Ovary (tissue), 9 donors: ENCODE results near the gene CDH23. TPM values are rescaled to one million over a fixed set of nuclear protein-coding genes. Genes with fewer than 3 reads are reported as not detected.

Experiments
- DNase-seq, 5 donors: peaks; one replicate each; pipeline ENCODE4 v3.0.0-alpha.2; 2019 to 2020
- H3K27ac ChIP-seq, 2 donors: fragments of 200-600 bp; one replicate each; pipeline versions ENCODE4 v1.5.1 to v1.8.0; 2019 to 2022
- H3K27me3 ChIP-seq: fragments of 200-600 bp; one replicate; pipeline ENCODE4 v1.8.0; 2022
- H3K36me3 ChIP-seq: fragments of 200-600 bp; sonication (generic); one replicate; pipeline ENCODE4 v1.5.1; 2019
- H3K4me1 ChIP-seq: one replicate; pipeline ENCODE4 v1.8.1; 2013; ENCODE audit warnings: mild to moderate bottlenecking, moderate library complexity; ENCODE audit not compliant: insufficient read depth
- H3K4me3 ChIP-seq: fragments of 200-600 bp; sonication (generic); one replicate; pipeline ENCODE4 v1.5.1; 2017
- H3K9me3 ChIP-seq, 2 donors: fragments of 200-600 bp in 1 of 2; sonication (generic) in 1 of 2; one replicate each; pipeline versions ENCODE4 v1.5.1 to v1.8.1; 2013 to 2019; ENCODE audit warnings: mild to moderate bottlenecking in 1 of 2, moderate library complexity in 1 of 2
- CTCF ChIP-seq, 3 donors: fragments of 450-650 bp in 2 of 3; fragments of 200-600 bp in 1 of 3; IDR thresholded peaks; one replicate each; pipeline versions ENCODE4 v1.5.1 to v1.8.0; 2016 to 2022; ENCODE audit warnings: antibody characterized with exemption in 3 of 3, mild to moderate bottlenecking in 1 of 3
- EP300 ChIP-seq: sonication (generic); formaldehyde crosslinking; IDR thresholded peaks from one replicate; pipeline ENCODE4 v1.6.1; 2017; ENCODE audit warnings: antibody characterized with exemption
- POLR2A ChIP-seq: fragments of 450-650 bp; IDR thresholded peaks from one replicate; pipeline ENCODE4 v1.6.1; 2017; ENCODE audit warnings: antibody characterized with exemption, mild to moderate bottlenecking, moderate library complexity
- WGBS, 3 donors: extraction: QIAGEN DNeasy Blood & Tissue Kit in 1 of 3; methylation state at CpG; one replicate each; pipeline versions ENCODE4 v1.1.5 to v1.1.7; 2013 to 2017; 5-methylcytosine and 5-hydroxymethylcytosine counted together
- intact Hi-C, 4 donors: fragments of 100-400 bp; cut with DNase I; formaldehyde crosslinking; loops; one replicate each; pipeline versions ENCODE4 v1.11.0 to v1.15.1; 2022 to 2023
- polyA plus RNA-seq, 2 donors: library from polyadenylated mRNA; stranded (reverse); fragments of 200-250 nt in 1 of 2; fragments of 350-450 nt in 1 of 2; fragmentation: Illumina TruSeq in 1 of 2; extraction: RNeasy Lipid Tissue Mini Kit (QIAGEN cat#74804) in 1 of 2; gene quantifications; one replicate each; pipeline ENCODE4 v1.2.3, GENCODE V29; 2013 to 2014
- total RNA-seq, 7 donors: library from RNA; depleted of rRNA in 2 of 7; stranded (reverse); fragments of >200 nt in 2 of 7; fragmentation: NEBNext Ultra II Directional in 3 of 7; extraction: Animal tissue kit (Norgen Biotek cat#: 25700) in 3 of 7; gene quantifications; one replicate each; pipeline versions ENCODE4 v1.1.0 to v1.2.4, GENCODE V29; 2016 to 2023
- donor health status: DM: no; HTN: no; CAD: no; lungs with moderate emphysema.
- donor health status: DM: no; HTN: no; CAD: no.
- donor health status: Bipolar disorder and iron deficiency.
- donor health status: DM: yes; HTN: yes; CAD: no.
- donor health status: DM: no; HTN: no; CAD: no.
- donor health status: DM: yes; HTN: yes; CAD: no.

Gene CDH23
- total and polyA plus RNA-seq, 9 donors = 7.5 to 108 (median 39.1) TPM

DNA sequence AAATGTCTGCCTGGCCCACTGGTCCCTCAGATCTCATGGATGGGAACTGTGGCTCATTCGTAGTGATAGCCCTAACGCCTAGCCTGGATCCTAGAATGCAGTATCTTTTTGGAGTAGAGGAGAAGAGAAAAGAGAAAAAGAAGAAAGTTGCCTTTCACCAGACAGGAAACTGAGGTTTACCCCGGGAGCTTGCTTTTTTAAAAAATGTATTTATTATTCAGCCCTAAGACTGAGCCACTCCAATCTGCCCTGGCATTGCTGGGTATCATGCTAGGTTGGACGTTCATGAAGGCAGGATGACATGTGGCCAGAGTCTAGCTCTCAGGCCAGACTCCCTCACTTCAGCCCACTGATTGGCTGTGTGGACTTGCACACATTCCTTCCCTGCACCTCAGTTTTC, 344.3 kb downstream of the CDH23 start:
- no peaks in the 10 kb centered on the region for H3K9me3 ChIP-seq
- H3K27me3 ChIP-seq = no peaks in the 10 kb centered on the region
- WGBS, 3 donors = 66 to 84% (median 69%) methylated on average over 4 of the region's 4 CpGs
- no peak overlapping the region for H3K27ac ChIP-seq
- H3K4me1 ChIP-seq = peaks cover 10% of the 10 kb centered on the region
- TF ChIP-seq CTCF (IDR thresholded peaks at IDR 0.05) (no peak), EP300 (no peak), POLR2A (no peak)
- no peaks in the 10 kb centered on the region for H3K36me3 ChIP-seq
- no peak overlapping the region for H3K4me3 ChIP-seq
- intact Hi-C loops = no loop called here
- DNase-seq = no peak

DNA sequence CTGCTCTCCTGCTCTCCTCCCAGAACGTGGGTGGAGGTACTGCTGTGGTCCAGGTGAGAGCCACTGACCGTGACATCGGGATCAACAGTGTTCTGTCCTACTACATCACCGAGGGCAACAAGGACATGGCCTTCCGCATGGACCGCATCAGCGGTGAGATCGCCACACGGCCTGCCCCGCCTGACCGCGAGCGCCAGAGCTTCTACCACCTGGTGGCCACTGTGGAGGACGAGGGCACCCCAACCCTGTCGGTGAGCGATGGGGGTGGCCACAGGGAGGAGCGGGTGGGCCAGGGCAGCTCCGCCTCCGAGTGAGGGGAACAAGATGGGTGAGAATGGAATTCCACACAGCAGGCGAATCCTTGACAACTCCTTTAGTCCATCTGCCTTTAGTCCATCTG, 345.0 kb downstream of the CDH23 start:
- H3K4me3 ChIP-seq = no peak overlapping the region
- no peaks in the 10 kb centered on the region for H3K36me3 ChIP-seq
- intact Hi-C loops = no loop called here
- DNase-seq = peak in 1 of 5 donors; percentile 34
- H3K27me3 ChIP-seq = no peaks in the 10 kb centered on the region
- no peak overlapping the region for H3K27ac ChIP-seq
- TF ChIP-seq EP300 (no peak), POLR2A (no peak), CTCF (IDR thresholded peaks at IDR 0.05) (no peak)
- 94 to 98% (median 97%) methylated on average over 20 of the region's 20 CpGs for WGBS, 3 donors
- H3K9me3 ChIP-seq = no peaks in the 10 kb centered on the region
- H3K4me1 ChIP-seq = peaks cover 16% of the 10 kb centered on the region

DNA sequence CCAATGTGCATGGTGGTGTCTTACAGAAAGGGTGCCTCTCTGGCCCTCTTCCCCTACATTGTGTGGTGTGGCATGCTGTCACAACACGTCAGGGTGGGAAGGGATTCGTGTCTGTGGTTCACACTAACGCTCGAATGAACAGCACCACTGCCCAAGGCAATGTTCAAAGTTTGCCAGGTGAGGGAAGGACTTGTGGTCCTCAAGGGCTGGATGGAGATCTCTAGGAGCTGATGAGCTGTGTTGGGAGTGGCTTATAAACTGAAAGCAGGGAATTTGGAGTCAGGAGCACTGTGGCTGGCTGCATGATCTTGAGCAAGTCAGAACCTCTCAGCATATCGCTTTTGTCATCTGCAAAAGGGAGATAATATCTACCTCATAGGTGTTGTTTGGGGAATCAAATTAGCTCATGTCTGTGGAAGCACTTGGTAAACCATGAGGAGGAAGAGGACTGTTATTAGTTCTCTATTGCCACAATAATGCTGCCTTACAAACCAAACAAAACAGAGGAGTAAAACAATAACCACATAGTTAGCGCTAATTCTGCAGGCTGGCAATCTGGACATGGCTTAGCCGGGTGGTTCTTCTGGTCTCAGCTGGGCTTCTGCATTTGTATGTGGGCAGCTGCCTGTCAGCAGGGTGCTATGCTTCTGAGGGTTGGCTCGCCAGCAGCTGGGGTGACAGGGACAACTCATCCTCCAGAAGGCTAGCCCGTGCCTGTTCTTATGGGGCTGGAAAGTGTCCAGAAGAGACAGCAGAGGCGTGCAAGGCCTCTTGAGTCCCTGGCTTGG, 345.8 kb downstream of the CDH23 start:
- no peaks in the 10 kb centered on the region for H3K27me3 ChIP-seq
- TF ChIP-seq POLR2A (no peak), CTCF (IDR thresholded peaks at IDR 0.05) (no peak), EP300 (no peak)
- no peak overlapping the region for H3K4me3 ChIP-seq
- no peaks in the 10 kb centered on the region for H3K36me3 ChIP-seq
- H3K9me3 ChIP-seq = no peaks in the 10 kb centered on the region
- 94 to 96% (median 95%) methylated on average over 10 of the region's 10 CpGs for WGBS, 3 donors
- no peak overlapping the region for H3K27ac ChIP-seq
- H3K4me1 ChIP-seq = peaks cover 21% of the 10 kb centered on the region
- intact Hi-C loops = no loop called here
- DNase-seq = no peak

DNA sequence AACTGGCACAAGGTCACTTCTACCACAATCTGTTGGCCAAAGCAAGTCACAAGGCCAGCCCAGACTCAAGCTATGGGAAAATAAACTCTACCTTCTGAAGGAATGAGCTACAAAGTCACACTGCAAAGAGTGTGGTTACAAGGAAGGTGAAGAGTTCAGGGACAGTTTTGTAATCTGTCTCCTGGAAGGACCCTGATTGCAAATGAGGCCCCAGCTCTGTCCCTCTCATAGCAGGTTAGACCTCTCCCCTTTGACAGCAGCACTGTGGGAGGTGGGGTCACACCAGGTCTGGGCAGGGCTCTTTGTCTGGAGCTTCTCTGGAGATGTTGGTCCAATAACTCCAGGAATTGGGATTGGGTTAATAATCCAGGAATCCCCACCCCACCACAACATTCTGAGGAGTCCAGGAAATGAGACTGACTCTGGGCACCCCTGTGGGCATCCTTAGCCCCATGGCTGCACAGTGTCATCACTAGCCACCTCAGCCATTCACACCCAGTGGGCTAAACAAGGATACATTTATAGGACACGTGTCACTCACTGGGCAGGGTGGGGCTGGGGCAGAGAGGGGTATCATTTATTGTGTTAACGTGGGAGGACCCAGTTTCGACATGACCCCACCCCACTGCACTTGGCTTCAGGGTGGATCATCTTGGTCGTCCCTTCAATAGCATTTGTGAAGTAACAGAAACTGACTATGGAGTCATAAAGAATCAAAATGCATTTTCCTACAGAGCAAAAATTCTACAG, 346.5 kb downstream of the CDH23 start:
- peaks cover 26% of the 10 kb centered on the region for H3K4me1 ChIP-seq
- TF ChIP-seq EP300 (no peak), POLR2A (no peak), CTCF (IDR thresholded peaks at IDR 0.05) (no peak)

More for the DNA sequence above, 346.5 kb downstream of the CDH23 start:
- intact Hi-C loops = no loop called here
- no peaks in the 10 kb centered on the region for H3K27me3 ChIP-seq
- no peaks in the 10 kb centered on the region for H3K36me3 ChIP-seq
- no peak overlapping the region for H3K27ac ChIP-seq
- 91 to 92% (median 91%) methylated on average over 4 of the region's 4 CpGs for WGBS, 3 donors
- no peak for DNase-seq
- H3K9me3 ChIP-seq = no peaks in the 10 kb centered on the region
- no peak overlapping the region for H3K4me3 ChIP-seq
